Nephron (organoid): ENCODE measurements around the gene CSK.

Source experiments
- H3K27ac Mint-ChIP-seq, 3 experiments: 2 replicates each; pipeline ENCODE4 v1.8.0; 2020; ENCODE audit warnings: mixed read lengths in 3 of 3, mild to moderate bottlenecking in 2 of 3, moderate library complexity in 1 of 3
- H3K27me3 Mint-ChIP-seq: 2 replicates; pipeline ENCODE4 v1.8.0; 2021; ENCODE audit warnings: low read depth, mild to moderate bottlenecking, moderate library complexity, mixed read lengths
- H3K36me3 Mint-ChIP-seq: 2 replicates; pipeline ENCODE4 v1.8.0; 2020; ENCODE audit warnings: low read depth, mixed read lengths
- H3K4me1 Mint-ChIP-seq: 2 replicates; pipeline ENCODE4 v1.8.0; 2020; ENCODE audit warnings: mixed read lengths
- H3K4me3 Mint-ChIP-seq, 3 experiments: 2 replicates each; pipeline ENCODE4 v1.8.0; 2020; ENCODE audit warnings: mild to moderate bottlenecking in 3 of 3, mixed read lengths in 3 of 3, moderate library complexity in 2 of 3
- H3K9me3 Mint-ChIP-seq: 2 replicates; pipeline ENCODE4 v1.8.0; 2020; ENCODE audit warnings: mixed read lengths
- TF ChIP-seq, protein P1 (sequence below), 3 experiments: fragments of 200-600 bp; sonication (generic); IDR thresholded peaks; one replicate each; pipeline ENCODE4 v1.5.0; 2021; ENCODE audit warnings: antibody characterized with exemption in 3 of 3; ENCODE audit not compliant: unreplicated experiment in 3 of 3

Gene CSK

DNA sequence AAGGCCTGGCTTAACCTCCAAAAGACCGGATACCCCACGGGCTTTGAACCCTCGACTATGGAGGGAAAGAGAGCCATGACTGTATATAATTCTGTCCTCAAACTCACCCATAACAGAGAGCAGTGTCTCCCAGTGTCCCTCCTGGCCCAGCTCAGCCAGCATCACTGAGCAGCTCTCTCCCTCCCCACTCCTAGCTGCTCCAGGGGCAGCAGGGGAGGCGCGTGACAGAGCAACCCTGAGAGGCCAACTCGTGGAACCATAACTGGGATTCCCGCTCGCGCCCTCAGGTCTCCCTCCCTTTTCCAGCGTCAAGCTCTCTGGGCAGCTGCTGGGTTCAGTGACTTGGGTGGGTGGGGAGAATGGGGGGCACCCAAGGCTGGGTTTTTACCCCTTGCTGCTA is 44.0 kb downstream of the CSK start:
- Mint-ChIP-seq H3K36me3 (no peaks in the 10 kb centered on the region), H3K9me3 (no peaks in the 10 kb centered on the region), H3K4me3 (no peak overlapping the region), H3K27ac (no peak overlapping the region), H3K4me1 (no peaks in the 10 kb centered on the region), H3K27me3 (peaks cover 84% of the 10 kb centered on the region)
- TF ChIP-seq, protein P1, sequence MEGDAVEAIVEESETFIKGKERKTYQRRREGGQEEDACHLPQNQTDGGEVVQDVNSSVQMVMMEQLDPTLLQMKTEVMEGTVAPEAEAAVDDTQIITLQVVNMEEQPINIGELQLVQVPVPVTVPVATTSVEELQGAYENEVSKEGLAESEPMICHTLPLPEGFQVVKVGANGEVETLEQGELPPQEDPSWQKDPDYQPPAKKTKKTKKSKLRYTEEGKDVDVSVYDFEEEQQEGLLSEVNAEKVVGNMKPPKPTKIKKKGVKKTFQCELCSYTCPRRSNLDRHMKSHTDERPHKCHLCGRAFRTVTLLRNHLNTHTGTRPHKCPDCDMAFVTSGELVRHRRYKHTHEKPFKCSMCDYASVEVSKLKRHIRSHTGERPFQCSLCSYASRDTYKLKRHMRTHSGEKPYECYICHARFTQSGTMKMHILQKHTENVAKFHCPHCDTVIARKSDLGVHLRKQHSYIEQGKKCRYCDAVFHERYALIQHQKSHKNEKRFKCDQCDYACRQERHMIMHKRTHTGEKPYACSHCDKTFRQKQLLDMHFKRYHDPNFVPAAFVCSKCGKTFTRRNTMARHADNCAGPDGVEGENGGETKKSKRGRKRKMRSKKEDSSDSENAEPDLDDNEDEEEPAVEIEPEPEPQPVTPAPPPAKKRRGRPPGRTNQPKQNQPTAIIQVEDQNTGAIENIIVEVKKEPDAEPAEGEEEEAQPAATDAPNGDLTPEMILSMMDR (IDR thresholded peaks at IDR 0.05; ENCODE audit: unreplicated experiment in 3 of 3) = no peak

GRCh38 chr15:74826364-74826819 is 44.5 kb downstream of the CSK start, which contains the start of gene CPLX3:
Gene CPLX3 (plus strand): TSS chr15:74826627. CDS start chr15:74826704, 77 bp downstream.
- no peaks in the 10 kb centered on the region for H3K36me3 Mint-ChIP-seq
- H3K9me3 Mint-ChIP-seq = no peaks in the 10 kb centered on the region
- H3K27ac Mint-ChIP-seq = no peak within 1 kb of the TSS
- H3K4me1 Mint-ChIP-seq = no peaks in the 10 kb centered on the region
- peaks cover 83% of the 10 kb centered on the region for H3K27me3 Mint-ChIP-seq
- no peak within 1 kb of the TSS for H3K4me3 Mint-ChIP-seq
- TF ChIP-seq, protein P1 (IDR thresholded peaks at IDR 0.05; ENCODE audit: unreplicated experiment in 3 of 3) = no peak

- H3K4me1 Mint-ChIP-seq = no peaks in the 10 kb centered on the region
- H3K36me3 Mint-ChIP-seq = no peaks in the 10 kb centered on the region
- H3K27ac Mint-ChIP-seq = no peak overlapping the region
- TF ChIP-seq, protein P1 (IDR thresholded peaks at IDR 0.05; ENCODE audit: unreplicated experiment in 3 of 3) = no peak
- no peaks in the 10 kb centered on the region for H3K9me3 Mint-ChIP-seq
- H3K4me3 Mint-ChIP-seq = no peak overlapping the region
- H3K27me3 Mint-ChIP-seq = peaks cover 77% of the 10 kb centered on the region
Measured at GRCh38 chr15:74826921-74827320, 45.0 kb downstream of the CSK start.

- TF ChIP-seq, protein P1 (IDR thresholded peaks at IDR 0.05; ENCODE audit: unreplicated experiment in 3 of 3) = no peak
- Mint-ChIP-seq H3K27ac (no peak overlapping the region), H3K9me3 (no peaks in the 10 kb centered on the region), H3K4me1 (no peaks in the 10 kb centered on the region), H3K4me3 (no peak overlapping the region), H3K36me3 (no peaks in the 10 kb centered on the region), H3K27me3 (peaks cover 72% of the 10 kb centered on the region)
Measured at GRCh38 chr15:74827614-74828013, 45.7 kb downstream of the CSK start.

DNA sequence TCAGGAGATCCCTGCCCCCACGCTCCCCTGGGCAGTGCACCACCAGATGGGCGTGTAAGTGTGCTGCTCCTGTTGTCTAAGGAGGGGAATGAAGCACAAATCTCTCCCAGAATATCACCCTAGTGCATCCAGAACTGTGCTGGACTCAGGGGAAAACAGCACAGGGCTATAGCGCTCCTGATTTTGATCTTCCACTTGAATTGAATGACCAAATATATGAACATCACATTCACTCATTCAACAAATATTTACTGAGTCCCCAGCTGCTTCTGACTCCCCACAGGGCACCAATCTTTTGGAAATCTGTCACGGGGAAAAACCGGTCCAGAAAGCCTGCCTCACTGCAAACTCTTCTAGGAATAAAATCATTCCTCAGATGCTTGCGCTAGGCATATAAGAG is 47.0 kb downstream of the CSK start:
- Mint-ChIP-seq H3K27me3 (peaks cover 61% of the 10 kb centered on the region), H3K27ac (no peak overlapping the region), H3K4me1 (no peaks in the 10 kb centered on the region), H3K4me3 (no peak overlapping the region), H3K36me3 (no peaks in the 10 kb centered on the region), H3K9me3 (no peaks in the 10 kb centered on the region)
- TF ChIP-seq, protein P1 (IDR thresholded peaks at IDR 0.05; ENCODE audit: unreplicated experiment in 3 of 3) = no peak

- Mint-ChIP-seq H3K27me3 (peaks cover 55% of the 10 kb centered on the region), H3K4me1 (no peaks in the 10 kb centered on the region), H3K36me3 (no peaks in the 10 kb centered on the region), H3K27ac (no peak overlapping the region), H3K9me3 (no peaks in the 10 kb centered on the region), H3K4me3 (no peak overlapping the region)
- TF ChIP-seq, protein P1 (IDR thresholded peaks at IDR 0.05; ENCODE audit: unreplicated experiment in 3 of 3) = no peak
Measured at GRCh38 chr15:74829486-74829885, 47.6 kb downstream of the CSK start.
